SK-N-SH treated with all-trans-retinoic acid at 6 μM for 48 hours (cell line): ENCODE results near the gene ADAMTSL1.
A peak's percentile ranks its signal among the peaks of the same experiment; 100 is the strongest.

Source experiments
- ATAC-seq: fragments of 200-7000 bp; cut with Tn5 transposase; 3 replicates; pipeline ENCODE4 v1.9.1; 2020; ENCODE audit warnings: mild to moderate bottlenecking, moderate library complexity
- ARNTL ChIP-seq: fragments of 450-650 bp; formaldehyde crosslinking; IDR thresholded peaks from 2 replicates; pipeline ENCODE4 v1.5.0; 2020; ENCODE audit warnings: low read depth, mild to moderate bottlenecking, moderate library complexity, borderline replicate concordance
- BACH2 ChIP-seq: fragments of 250-450 bp; sonication (Bioruptor Pico); IDR thresholded peaks from 2 replicates; pipeline ENCODE4 v1.9.0; 2021; ENCODE audit warnings: mild to moderate bottlenecking, borderline replicate concordance
- CSDC2 ChIP-seq: fragments of 250-450 bp; sonication (Bioruptor Pico); IDR thresholded peaks from 2 replicates; pipeline ENCODE4 v1.5.0; 2020; ENCODE audit warnings: mild to moderate bottlenecking, moderate library complexity
- ESRRG ChIP-seq: fragments of 250-450 bp; sonication (Bioruptor Pico); IDR thresholded peaks from 2 replicates; pipeline ENCODE4 v1.6.1; 2021; ENCODE audit warnings: mild to moderate bottlenecking
- GLIS3 ChIP-seq: fragments of 250-450 bp; sonication (Bioruptor Pico); IDR thresholded peaks from 2 replicates; pipeline ENCODE4 v1.5.0; 2020; ENCODE audit warnings: mild to moderate bottlenecking, moderate library complexity
- ISL1 ChIP-seq: fragments of 250-450 bp; sonication (Bioruptor Pico); IDR thresholded peaks from 2 replicates; pipeline ENCODE4 v2.1.2; 2022; ENCODE audit warnings: mild to moderate bottlenecking, moderate library complexity
- OSR1 ChIP-seq: fragments of 250-450 bp; sonication (Bioruptor Pico); IDR thresholded peaks from 2 replicates; pipeline ENCODE4 v1.8.0; 2022; ENCODE audit warnings: moderate library complexity, mild to moderate bottlenecking, inconsistent platforms
- PPARA ChIP-seq: fragments of 250-450 bp; sonication (Bioruptor Pico); IDR thresholded peaks from 2 replicates; pipeline ENCODE4 v1.5.0; 2020; ENCODE audit warnings: mild to moderate bottlenecking, borderline replicate concordance
- RARB ChIP-seq: fragments of 250-450 bp; sonication (Bioruptor Pico); IDR thresholded peaks from 2 replicates; pipeline ENCODE4 v1.8.0; 2021; ENCODE audit warnings: mild to moderate bottlenecking, moderate library complexity
- TCF4 ChIP-seq: fragments of 250-450 bp; sonication (Bioruptor Pico); IDR thresholded peaks from 2 replicates; pipeline ENCODE4 v1.8.0; 2021; ENCODE audit warnings: mild to moderate bottlenecking, moderate library complexity, borderline replicate concordance
- TOX ChIP-seq: fragments of 250-450 bp; sonication (Bioruptor Pico); IDR thresholded peaks from 2 replicates; pipeline ENCODE4 v1.8.0; 2021; ENCODE audit warnings: mild to moderate bottlenecking, moderate library complexity, borderline replicate concordance
- ZC3H10 ChIP-seq: fragments of 250-450 bp; sonication (Bioruptor Pico); IDR thresholded peaks from 2 replicates; pipeline ENCODE4 v1.5.1; 2021; ENCODE audit warnings: mild to moderate bottlenecking, moderate library complexity
- ZFP3 ChIP-seq: fragments of 250-450 bp; sonication (Bioruptor Pico); IDR thresholded peaks from 2 replicates; pipeline ENCODE4 v1.5.0; 2020; ENCODE audit warnings: mild to moderate bottlenecking, moderate library complexity
- ZFP30 ChIP-seq: fragments of 450-650 bp; formaldehyde crosslinking; IDR thresholded peaks from 2 replicates; pipeline ENCODE4 v1.5.0; 2022; ENCODE audit warnings: mild to moderate bottlenecking, moderate library complexity
- ZNF565 ChIP-seq: fragments of 450-650 bp; formaldehyde crosslinking; conservative IDR thresholded peaks from 2 replicates; pipeline ENCODE4 v1.5.0; 2020; ENCODE audit warnings: low read depth, mild to moderate bottlenecking, moderate library complexity
- ZNF70 ChIP-seq: fragments of 450-650 bp; formaldehyde crosslinking; IDR thresholded peaks from 2 replicates; pipeline ENCODE4 v1.5.0; 2020; ENCODE audit warnings: mild to moderate bottlenecking, moderate library complexity
- TF ChIP-seq, protein P1 (sequence below): fragments of 250-450 bp; sonication (Bioruptor Pico); IDR thresholded peaks from 2 replicates; pipeline ENCODE4 v1.5.0; 2020; ENCODE audit warnings: mild to moderate bottlenecking, moderate library complexity
- TF ChIP-seq, protein P2 (sequence below): fragments of 250-450 bp; sonication (Bioruptor Pico); IDR thresholded peaks from 2 replicates; pipeline ENCODE4 v1.5.1; 2020; ENCODE audit warnings: low read depth, mild to moderate bottlenecking, moderate library complexity
- TF ChIP-seq, protein P3 (sequence below): fragments of 250-450 bp; sonication (Bioruptor Pico); IDR thresholded peaks from 2 replicates; pipeline ENCODE4 v1.5.1; 2021; ENCODE audit warnings: mild to moderate bottlenecking, moderate library complexity
- TF ChIP-seq, protein P4 (sequence below): fragments of 250-450 bp; sonication (Bioruptor Pico); IDR thresholded peaks from 2 replicates; pipeline ENCODE4 v1.8.0; 2021; ENCODE audit warnings: low read depth, mild to moderate bottlenecking, moderate library complexity, borderline replicate concordance

Gene ADAMTSL1

DNA sequence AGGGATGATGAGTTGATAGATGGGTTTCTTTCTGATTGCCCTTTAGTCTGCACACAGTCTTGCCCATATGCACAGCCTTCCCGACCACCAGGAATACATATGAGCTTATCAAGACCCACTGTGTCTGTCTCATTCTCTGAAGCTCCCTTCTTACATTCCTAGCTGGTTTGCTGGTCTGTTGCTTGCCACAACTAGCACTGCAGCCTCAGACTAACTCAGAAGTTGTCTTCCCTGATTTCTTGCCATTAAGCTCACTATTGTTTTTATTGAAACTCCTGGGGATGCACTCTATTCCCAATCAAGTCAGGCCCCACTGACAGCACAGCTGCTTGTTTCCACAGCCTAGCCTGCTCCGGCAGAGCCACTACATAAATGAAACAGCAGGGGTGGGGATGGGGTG is 461.6 kb downstream of the ADAMTSL1 start:
- TF ChIP-seq CSDC2 (CRISPR knock-in tag) (no peak), ZNF565 (CRISPR knock-in tag) (no peak), ESRRG (no peak), TOX (CRISPR knock-in tag) (no peak), RARB (CRISPR knock-in tag) (no peak), TCF4 (CRISPR knock-in tag) (no peak), BACH2 (CRISPR knock-in tag) (no peak), ZFP30 (no peak), ISL1 (CRISPR knock-in tag) (no peak), ZFP3 (no peak), ARNTL (no peak)
- TF ChIP-seq, protein P1, sequence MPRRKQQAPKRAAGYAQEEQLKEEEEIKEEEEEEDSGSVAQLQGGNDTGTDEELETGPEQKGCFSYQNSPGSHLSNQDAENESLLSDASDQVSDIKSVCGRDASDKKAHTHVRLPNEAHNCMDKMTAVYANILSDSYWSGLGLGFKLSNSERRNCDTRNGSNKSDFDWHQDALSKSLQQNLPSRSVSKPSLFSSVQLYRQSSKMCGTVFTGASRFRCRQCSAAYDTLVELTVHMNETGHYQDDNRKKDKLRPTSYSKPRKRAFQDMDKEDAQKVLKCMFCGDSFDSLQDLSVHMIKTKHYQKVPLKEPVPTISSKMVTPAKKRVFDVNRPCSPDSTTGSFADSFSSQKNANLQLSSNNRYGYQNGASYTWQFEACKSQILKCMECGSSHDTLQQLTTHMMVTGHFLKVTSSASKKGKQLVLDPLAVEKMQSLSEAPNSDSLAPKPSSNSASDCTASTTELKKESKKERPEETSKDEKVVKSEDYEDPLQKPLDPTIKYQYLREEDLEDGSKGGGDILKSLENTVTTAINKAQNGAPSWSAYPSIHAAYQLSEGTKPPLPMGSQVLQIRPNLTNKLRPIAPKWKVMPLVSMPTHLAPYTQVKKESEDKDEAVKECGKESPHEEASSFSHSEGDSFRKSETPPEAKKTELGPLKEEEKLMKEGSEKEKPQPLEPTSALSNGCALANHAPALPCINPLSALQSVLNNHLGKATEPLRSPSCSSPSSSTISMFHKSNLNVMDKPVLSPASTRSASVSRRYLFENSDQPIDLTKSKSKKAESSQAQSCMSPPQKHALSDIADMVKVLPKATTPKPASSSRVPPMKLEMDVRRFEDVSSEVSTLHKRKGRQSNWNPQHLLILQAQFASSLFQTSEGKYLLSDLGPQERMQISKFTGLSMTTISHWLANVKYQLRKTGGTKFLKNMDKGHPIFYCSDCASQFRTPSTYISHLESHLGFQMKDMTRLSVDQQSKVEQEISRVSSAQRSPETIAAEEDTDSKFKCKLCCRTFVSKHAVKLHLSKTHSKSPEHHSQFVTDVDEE (CRISPR knock-in tag), result no peak
- TF ChIP-seq, protein P2, sequence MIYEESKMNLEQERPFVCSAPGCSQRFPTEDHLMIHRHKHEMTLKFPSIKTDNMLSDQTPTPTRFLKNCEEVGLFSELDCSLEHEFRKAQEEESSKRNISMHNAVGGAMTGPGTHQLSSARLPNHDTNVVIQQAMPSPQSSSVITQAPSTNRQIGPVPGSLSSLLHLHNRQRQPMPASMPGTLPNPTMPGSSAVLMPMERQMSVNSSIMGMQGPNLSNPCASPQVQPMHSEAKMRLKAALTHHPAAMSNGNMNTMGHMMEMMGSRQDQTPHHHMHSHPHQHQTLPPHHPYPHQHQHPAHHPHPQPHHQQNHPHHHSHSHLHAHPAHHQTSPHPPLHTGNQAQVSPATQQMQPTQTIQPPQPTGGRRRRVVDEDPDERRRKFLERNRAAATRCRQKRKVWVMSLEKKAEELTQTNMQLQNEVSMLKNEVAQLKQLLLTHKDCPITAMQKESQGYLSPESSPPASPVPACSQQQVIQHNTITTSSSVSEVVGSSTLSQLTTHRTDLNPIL (CRISPR knock-in tag), result no peak
- ATAC-seq, result no peak

DNA sequence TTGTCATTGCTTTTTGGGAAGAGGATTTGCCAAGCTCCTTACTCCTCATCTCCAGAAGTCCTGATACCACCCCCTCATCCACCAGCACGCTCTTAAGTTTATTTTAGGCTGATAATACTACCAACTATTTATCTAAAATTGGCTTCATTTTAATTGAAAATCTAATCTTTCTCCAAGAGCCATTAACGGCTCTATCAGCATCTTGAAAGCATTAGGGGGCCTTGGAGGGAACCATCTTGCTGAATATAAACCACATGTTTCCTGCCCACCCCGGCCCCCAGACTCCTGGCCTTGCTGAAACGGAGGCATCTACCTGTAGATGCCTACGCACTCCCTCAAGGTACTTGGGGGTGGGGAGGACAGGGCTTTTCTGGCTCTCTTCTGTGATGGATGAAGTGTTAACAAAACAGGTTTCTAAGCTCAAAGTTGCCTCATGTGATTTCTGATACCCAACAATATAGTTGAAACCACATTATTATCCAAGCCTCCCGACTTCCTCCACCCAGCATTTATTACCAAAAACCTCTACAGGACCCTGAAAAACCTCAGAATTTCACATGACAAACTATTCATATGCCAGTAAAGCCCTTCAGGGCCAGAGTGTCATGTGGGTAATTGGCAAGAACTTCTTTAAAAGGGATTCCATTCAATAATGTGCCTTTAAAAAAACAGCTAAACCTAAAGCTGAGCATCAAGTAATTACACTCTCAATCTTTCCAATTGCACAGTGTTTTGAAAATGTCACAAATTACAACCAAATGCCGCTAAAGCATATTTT is 462.3 kb downstream of the ADAMTSL1 start:
- no peak for ATAC-seq
- no peak for TF ChIP-seq ZNF565 (CRISPR knock-in tag)
- peak; percentile 82; the same call in 1 of the 2 replicates for TF ChIP-seq TCF4 (CRISPR knock-in tag)
- TF ChIP-seq ESRRG, result no peak

DNA sequence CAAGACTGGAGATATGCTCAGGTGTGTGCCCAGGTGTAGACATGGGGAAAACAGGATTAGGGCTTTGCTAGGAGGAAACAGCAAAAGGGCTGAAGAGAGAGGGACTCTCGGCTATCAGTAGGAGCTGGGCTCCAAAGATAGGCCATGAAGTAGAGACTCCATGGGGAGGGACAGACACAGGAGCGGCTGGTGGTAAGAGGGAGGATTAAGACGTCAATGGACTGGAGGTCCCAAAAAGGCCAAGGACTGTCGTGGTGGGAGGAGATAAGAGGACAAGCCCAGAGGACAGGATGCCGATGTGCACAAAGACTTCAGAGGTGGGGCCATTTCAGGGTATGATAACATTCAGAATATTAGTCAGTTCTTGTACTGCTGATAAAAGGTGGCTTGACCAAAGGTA is 466.0 kb downstream of the ADAMTSL1 start:
- TF ChIP-seq ESRRG (no peak), TOX (CRISPR knock-in tag) (no peak), CSDC2 (CRISPR knock-in tag) (no peak), TCF4 (CRISPR knock-in tag) (no peak), OSR1 (CRISPR knock-in tag) (no peak)
- TF ChIP-seq, protein P3, sequence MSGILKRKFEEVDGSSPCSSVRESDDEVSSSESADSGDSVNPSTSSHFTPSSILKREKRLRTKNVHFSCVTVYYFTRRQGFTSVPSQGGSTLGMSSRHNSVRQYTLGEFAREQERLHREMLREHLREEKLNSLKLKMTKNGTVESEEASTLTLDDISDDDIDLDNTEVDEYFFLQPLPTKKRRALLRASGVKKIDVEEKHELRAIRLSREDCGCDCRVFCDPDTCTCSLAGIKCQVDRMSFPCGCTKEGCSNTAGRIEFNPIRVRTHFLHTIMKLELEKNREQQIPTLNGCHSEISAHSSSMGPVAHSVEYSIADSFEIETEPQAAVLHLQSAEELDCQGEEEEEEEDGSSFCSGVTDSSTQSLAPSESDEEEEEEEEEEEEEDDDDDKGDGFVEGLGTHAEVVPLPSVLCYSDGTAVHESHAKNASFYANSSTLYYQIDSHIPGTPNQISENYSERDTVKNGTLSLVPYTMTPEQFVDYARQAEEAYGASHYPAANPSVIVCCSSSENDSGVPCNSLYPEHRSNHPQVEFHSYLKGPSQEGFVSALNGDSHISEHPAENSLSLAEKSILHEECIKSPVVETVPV (CRISPR knock-in tag), result no peak
- TF ChIP-seq, protein P4, sequence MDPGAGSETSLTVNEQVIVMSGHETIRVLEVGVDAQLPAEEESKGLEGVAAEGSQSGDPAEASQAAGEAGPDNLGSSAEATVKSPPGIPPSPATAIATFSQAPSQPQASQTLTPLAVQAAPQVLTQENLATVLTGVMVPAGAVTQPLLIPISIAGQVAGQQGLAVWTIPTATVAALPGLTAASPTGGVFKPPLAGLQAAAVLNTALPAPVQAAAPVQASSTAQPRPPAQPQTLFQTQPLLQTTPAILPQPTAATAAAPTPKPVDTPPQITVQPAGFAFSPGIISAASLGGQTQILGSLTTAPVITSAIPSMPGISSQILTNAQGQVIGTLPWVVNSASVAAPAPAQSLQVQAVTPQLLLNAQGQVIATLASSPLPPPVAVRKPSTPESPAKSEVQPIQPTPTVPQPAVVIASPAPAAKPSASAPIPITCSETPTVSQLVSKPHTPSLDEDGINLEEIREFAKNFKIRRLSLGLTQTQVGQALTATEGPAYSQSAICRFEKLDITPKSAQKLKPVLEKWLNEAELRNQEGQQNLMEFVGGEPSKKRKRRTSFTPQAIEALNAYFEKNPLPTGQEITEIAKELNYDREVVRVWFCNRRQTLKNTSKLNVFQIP (CRISPR knock-in tag), result no peak
- TF ChIP-seq, protein P2 (CRISPR knock-in tag), result no peak
- no peak for ATAC-seq

DNA sequence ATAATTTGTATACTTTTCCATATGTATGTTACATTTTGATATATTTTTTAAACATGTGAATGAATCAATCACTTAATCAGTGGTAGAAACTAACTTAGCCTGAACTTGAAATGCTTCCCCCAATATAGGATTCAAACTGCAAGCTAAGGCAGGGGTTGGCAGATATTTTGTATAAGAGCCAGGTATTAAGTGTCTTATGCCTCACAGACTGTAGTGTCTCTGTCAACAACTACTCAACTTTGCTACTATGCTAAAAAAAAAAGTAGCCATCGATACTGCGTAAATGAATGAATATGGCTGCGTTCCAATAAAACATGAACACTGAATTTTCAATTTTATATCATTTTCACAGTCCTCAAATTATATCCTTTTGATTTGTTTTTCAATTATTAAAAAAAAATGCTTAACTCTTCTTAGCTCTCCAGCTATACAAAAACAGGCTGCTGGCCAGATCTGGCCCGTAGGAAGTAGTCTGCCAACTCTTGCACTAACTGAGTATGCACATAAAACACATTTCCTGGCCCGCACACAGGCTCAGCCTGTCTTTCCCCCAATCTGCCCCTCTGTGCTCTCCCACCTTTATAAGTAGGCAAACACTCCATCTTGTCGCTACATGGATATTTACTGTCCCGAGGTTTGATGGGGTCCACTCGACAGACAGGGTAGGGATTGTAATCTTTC is 467.2 kb downstream of the ADAMTSL1 start:
- ATAC-seq, result no peak
- no peak for TF ChIP-seq CSDC2 (CRISPR knock-in tag)
- TF ChIP-seq, protein P3 (CRISPR knock-in tag), result no peak
- TF ChIP-seq ZNF70 (CRISPR knock-in tag), result no peak
- TF ChIP-seq, protein P1 (CRISPR knock-in tag), result no peak
- TF ChIP-seq RARB (CRISPR knock-in tag), result no peak
- no peak for TF ChIP-seq ESRRG
- TF ChIP-seq ARNTL, result no peak
- no peak for TF ChIP-seq ZFP30
- TF ChIP-seq BACH2 (CRISPR knock-in tag), result no peak
- TF ChIP-seq TOX (CRISPR knock-in tag), result no peak
- no peak for TF ChIP-seq PPARA (CRISPR knock-in tag)
- TF ChIP-seq GLIS3 (CRISPR knock-in tag), result no peak
- TF ChIP-seq ZC3H10 (CRISPR knock-in tag), result no peak
